H9 (cell line): Measurements from ENCODE around the gene PPP1R27. TPM values are rescaled to one million over a fixed set of nuclear protein-coding genes. Genes with fewer than 3 reads are reported as not detected.
A peak's percentile ranks its signal among the peaks of the same experiment; 100 is the strongest.

ENCODE experiments used
- DNase-seq: peaks from one replicate; pipeline ENCODE4 v3.0.0-alpha.2; 2017
- H2AFZ ChIP-seq: one replicate; pipeline ENCODE4 v1.6.1; 2013; ENCODE audit warnings: mild to moderate bottlenecking, low read length, control low read depth, moderate library complexity
- H2AK5ac ChIP-seq: 2 replicates; pipeline ENCODE4 v1.6.1; 2013; ENCODE audit warnings: low read length, control low read depth, mixed read lengths; ENCODE audit not compliant: insufficient read length
- H2BK120ac ChIP-seq: one replicate; pipeline ENCODE4 v1.6.1; 2013; ENCODE audit warnings: low read depth, mild to moderate bottlenecking, low read length, control low read depth, inconsistent platforms; ENCODE audit not compliant: poor library complexity, severe bottlenecking
- H2BK12ac ChIP-seq: 2 replicates; pipeline ENCODE4 v1.6.1; 2013; ENCODE audit warnings: low read length, control low read depth, mixed read lengths, low read depth; ENCODE audit not compliant: insufficient read length
- H2BK15ac ChIP-seq: 2 replicates; pipeline ENCODE4 v1.6.1; 2013; ENCODE audit warnings: low read depth, low read length, control low read depth
- H2BK20ac ChIP-seq: one replicate; pipeline ENCODE4 v1.6.1; 2013; ENCODE audit warnings: low read depth, mild to moderate bottlenecking, low read length, control low read depth, inconsistent platforms; ENCODE audit not compliant: poor library complexity, severe bottlenecking
- H2BK5ac ChIP-seq: 2 replicates; pipeline ENCODE4 v1.6.1; 2013; ENCODE audit warnings: low read length, control low read depth, mixed read lengths; ENCODE audit not compliant: insufficient read length
- H3K14ac ChIP-seq: 2 replicates; pipeline ENCODE4 v1.6.1; 2013; ENCODE audit warnings: low read length, control low read depth; ENCODE audit not compliant: insufficient read depth
- H3K18ac ChIP-seq: 2 replicates; pipeline ENCODE4 v1.6.1; 2013; ENCODE audit warnings: low read depth, mild to moderate bottlenecking, mixed read lengths, low read length, control low read depth; ENCODE audit not compliant: insufficient read length
- H3K23ac ChIP-seq: 2 replicates; pipeline ENCODE4 v1.6.1; 2013; ENCODE audit warnings: low read length, control low read depth, mixed read lengths, low read depth; ENCODE audit not compliant: insufficient read length
- H3K23me2 ChIP-seq: 2 replicates; pipeline ENCODE4 v1.6.1; 2013; ENCODE audit warnings: low read depth, mild to moderate bottlenecking, mixed read lengths, low read length, control low read depth; ENCODE audit not compliant: insufficient read length, poor library complexity, severe bottlenecking
- H3K27ac ChIP-seq: 2 replicates; pipeline ENCODE4 v1.5.1; 2013; ENCODE audit warnings: low read length, control low read depth, mixed read lengths, low read depth; ENCODE audit not compliant: insufficient read length
- H3K27me3 ChIP-seq: 2 replicates; pipeline ENCODE4 v1.6.1; 2013; ENCODE audit warnings: low read length, control low read depth, inconsistent platforms; ENCODE audit not compliant: insufficient read depth
- H3K4ac ChIP-seq: 2 replicates; pipeline ENCODE4 v1.6.1; 2013; ENCODE audit warnings: low read depth, mild to moderate bottlenecking, control low read depth, inconsistent platforms, low read length, moderate library complexity
- H3K4me1 ChIP-seq: 2 replicates; pipeline ENCODE4 v1.6.1; 2013; ENCODE audit warnings: low read length, control low read depth, inconsistent platforms; ENCODE audit not compliant: insufficient read depth
- H3K4me2 ChIP-seq: 2 replicates; pipeline ENCODE4 v1.6.1; 2013; ENCODE audit warnings: low read length, control low read depth, mixed read lengths; ENCODE audit not compliant: insufficient read length, insufficient read depth
- H3K56ac ChIP-seq: 2 replicates; pipeline ENCODE4 v1.6.1; 2013; ENCODE audit warnings: low read depth, mild to moderate bottlenecking, mixed read lengths, low read length, control low read depth; ENCODE audit not compliant: insufficient read length
- H3K79me1 ChIP-seq: 2 replicates; pipeline ENCODE4 v1.6.1; 2013; ENCODE audit warnings: low read depth, mild to moderate bottlenecking, moderate library complexity, low read length, control low read depth, inconsistent platforms; ENCODE audit not compliant: insufficient read depth, poor library complexity, severe bottlenecking
- H3K79me2 ChIP-seq: 2 replicates; pipeline ENCODE4 v1.6.1; 2013; ENCODE audit warnings: low read length, control low read depth, inconsistent platforms; ENCODE audit not compliant: insufficient read depth
- H3K9ac ChIP-seq: 2 replicates; pipeline ENCODE4 v1.6.1; 2013; ENCODE audit warnings: low read length, control low read depth, mixed read lengths; ENCODE audit not compliant: insufficient read length; ENCODE audit errors: extremely low read depth
- H3K9me3 ChIP-seq: one replicate; pipeline ENCODE4 v1.6.1; 2013; ENCODE audit warnings: low read depth, low read length, inconsistent platforms; ENCODE audit not compliant: control insufficient read depth
- H3T11ph ChIP-seq: one replicate; pipeline ENCODE4 v1.6.1; 2013; ENCODE audit warnings: mild to moderate bottlenecking, low read length, control low read depth, inconsistent platforms
- H4K20me1 ChIP-seq: one replicate; pipeline ENCODE4 v1.6.1; 2013; ENCODE audit not compliant: control insufficient read depth, insufficient read length, insufficient read depth
- H4K5ac ChIP-seq: 2 replicates; pipeline ENCODE4 v1.6.1; 2013; ENCODE audit warnings: low read depth, mild to moderate bottlenecking, mixed read lengths, low read length, control low read depth; ENCODE audit not compliant: insufficient read length
- H4K8ac ChIP-seq: replicated peaks from 2 replicates; pipeline ENCODE4 v1.6.1; 2013; ENCODE audit warnings: low read length, control low read depth, mixed read lengths, low read depth; ENCODE audit not compliant: insufficient read length
- H4K91ac ChIP-seq: 2 replicates; pipeline ENCODE4 v1.6.1; 2013; ENCODE audit warnings: low read depth, mild to moderate bottlenecking, moderate library complexity, mixed read lengths, low read length, control low read depth; ENCODE audit not compliant: insufficient read length
- H3K27ac Mint-ChIP-seq, 3 experiments: 2 replicates in 2 of 3; 3 replicates in 1 of 3; pipeline ENCODE4 v1.8.0; 2020 to 2021; ENCODE audit warnings: mixed read lengths in 3 of 3, mild to moderate bottlenecking in 1 of 3, moderate library complexity in 1 of 3
- H3K27me3 Mint-ChIP-seq: 2 replicates; pipeline ENCODE4 v1.8.0; 2021; ENCODE audit warnings: low read depth, mild to moderate bottlenecking, moderate library complexity, mixed read lengths
- H3K36me3 Mint-ChIP-seq, 3 experiments: 2 replicates in 2 of 3; 3 replicates in 1 of 3; pipeline ENCODE4 v1.8.0; 2020 to 2021; ENCODE audit warnings: low read depth in 3 of 3, mixed read lengths in 3 of 3; ENCODE audit not compliant: insufficient read depth in 1 of 3
- H3K4me1 Mint-ChIP-seq, 2 experiments: 2 replicates each; pipeline ENCODE4 v1.8.0; 2020; ENCODE audit warnings: mixed read lengths in 2 of 2
- H3K4me3 Mint-ChIP-seq, 2 experiments: 2 replicates in 1 of 2; 3 replicates in 1 of 2; pipeline ENCODE4 v1.8.0; 2020 to 2021; ENCODE audit warnings: mild to moderate bottlenecking in 2 of 2, mixed read lengths in 2 of 2, moderate library complexity in 1 of 2
- H3K9me3 Mint-ChIP-seq, 2 experiments: 2 replicates in 1 of 2; 3 replicates in 1 of 2; pipeline ENCODE4 v1.8.0; 2020; ENCODE audit warnings: mild to moderate bottlenecking in 2 of 2, mixed read lengths in 2 of 2, moderate library complexity in 1 of 2
- WGBS: extraction: QIAGEN DNeasy Blood & Tissue Kit; methylation state at CpG from one replicate; pipeline ENCODE4 v1.1.7; 2013; ENCODE audit warnings: missing lambda C conversion rate, low lambda C conversion rate, mixed read lengths; ENCODE audit not compliant: insufficient read length; ENCODE audit errors: extremely low coverage; 5-methylcytosine and 5-hydroxymethylcytosine counted together
- total RNA-seq: library from RNA; stranded (reverse); gene quantifications from 2 replicates; pipeline ENCODE4 v1.2.1, GENCODE V29; 2021
- TF ChIP-seq, protein P1 (sequence below): fragments of 200-600 bp; sonication (generic); conservative IDR thresholded peaks from 3 replicates; pipeline ENCODE4 v1.8.0; 2021; ENCODE audit warnings: antibody characterized with exemption, mild to moderate bottlenecking

PPP1R27 gene
- total RNA-seq, 1 experiment from 2014 or later = 0.22 TPM

DNA sequence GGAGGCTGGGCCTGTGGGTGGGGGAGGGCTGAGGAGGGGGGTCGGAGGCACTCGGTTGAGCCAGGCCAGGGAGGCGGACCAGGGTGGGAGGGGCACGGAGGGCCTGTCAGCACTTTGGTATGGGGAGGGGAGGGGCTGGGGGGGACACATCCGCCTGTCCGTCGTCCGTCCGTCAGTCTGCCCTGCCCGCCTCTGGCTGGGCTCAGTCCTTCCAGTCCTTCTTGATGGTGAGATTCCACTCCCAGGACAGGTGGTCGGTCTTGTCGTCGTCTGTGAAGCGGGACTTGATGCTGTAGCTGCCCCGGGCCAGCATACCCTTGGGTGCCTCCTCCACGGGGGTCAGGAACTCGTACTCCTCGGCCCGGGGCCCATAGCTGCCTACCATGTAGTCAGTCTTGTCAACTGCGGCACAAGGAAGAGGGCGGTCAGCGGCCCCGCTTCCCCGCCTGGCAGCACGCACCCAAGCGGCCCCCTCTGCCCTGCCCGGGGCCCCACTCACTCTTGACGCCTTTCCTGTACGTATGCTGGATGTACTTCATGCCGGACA, 33.9 kb upstream of the PPP1R27 start:
- no CpG with 5 or more reads among the region's 30 CpGs for WGBS
- H3K4me1 ChIP-seq = no peaks in the 10 kb centered on the region
- TF ChIP-seq, protein P1, sequence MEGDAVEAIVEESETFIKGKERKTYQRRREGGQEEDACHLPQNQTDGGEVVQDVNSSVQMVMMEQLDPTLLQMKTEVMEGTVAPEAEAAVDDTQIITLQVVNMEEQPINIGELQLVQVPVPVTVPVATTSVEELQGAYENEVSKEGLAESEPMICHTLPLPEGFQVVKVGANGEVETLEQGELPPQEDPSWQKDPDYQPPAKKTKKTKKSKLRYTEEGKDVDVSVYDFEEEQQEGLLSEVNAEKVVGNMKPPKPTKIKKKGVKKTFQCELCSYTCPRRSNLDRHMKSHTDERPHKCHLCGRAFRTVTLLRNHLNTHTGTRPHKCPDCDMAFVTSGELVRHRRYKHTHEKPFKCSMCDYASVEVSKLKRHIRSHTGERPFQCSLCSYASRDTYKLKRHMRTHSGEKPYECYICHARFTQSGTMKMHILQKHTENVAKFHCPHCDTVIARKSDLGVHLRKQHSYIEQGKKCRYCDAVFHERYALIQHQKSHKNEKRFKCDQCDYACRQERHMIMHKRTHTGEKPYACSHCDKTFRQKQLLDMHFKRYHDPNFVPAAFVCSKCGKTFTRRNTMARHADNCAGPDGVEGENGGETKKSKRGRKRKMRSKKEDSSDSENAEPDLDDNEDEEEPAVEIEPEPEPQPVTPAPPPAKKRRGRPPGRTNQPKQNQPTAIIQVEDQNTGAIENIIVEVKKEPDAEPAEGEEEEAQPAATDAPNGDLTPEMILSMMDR = no peak
- H4K5ac ChIP-seq = no peak overlapping the region
- H3K18ac ChIP-seq = no peak overlapping the region
- no peaks in the 10 kb centered on the region for H3K9me3 ChIP-seq
- H3K23me2 ChIP-seq = peaks cover 8% of the 10 kb centered on the region
- no peak overlapping the region for H2BK20ac ChIP-seq
- no peak overlapping the region for H4K91ac ChIP-seq
- H2BK12ac ChIP-seq = no peak overlapping the region
- no peak overlapping the region for H2BK15ac ChIP-seq
- no peak overlapping the region for H3K27ac ChIP-seq
- H3K23ac ChIP-seq = no peak overlapping the region
- H2BK120ac ChIP-seq = no peak overlapping the region
- H3K4me1 Mint-ChIP-seq = peaks cover 17 to 34% of the 10 kb centered on the region in 2 experiments
- no peaks in the 10 kb centered on the region for H3K27me3 ChIP-seq
- no peak overlapping the region for H3K14ac ChIP-seq
- no peaks in the 10 kb centered on the region for H3K9me3 Mint-ChIP-seq
- DNase-seq = peak; percentile 78
- H3K27ac Mint-ChIP-seq = peak overlapping the region in 2 of 3 experiments; percentile 81 to 94; a peak in 3 of 7 replicates
- H3K4ac ChIP-seq = no peak overlapping the region
- H3K56ac ChIP-seq = no peak overlapping the region
- H3K27me3 Mint-ChIP-seq = no peaks in the 10 kb centered on the region; the same call in 1 of the 2 replicates
- H3K9ac ChIP-seq = no peak overlapping the region
- no peak overlapping the region for H2AK5ac ChIP-seq
- no peaks in the 10 kb centered on the region; the same call in 1 of the 2 replicates for H3K79me2 ChIP-seq
- H3K4me2 ChIP-seq = no peak overlapping the region
- no peak overlapping the region for H4K8ac ChIP-seq
- H4K20me1 ChIP-seq = no peaks in the 10 kb centered on the region
- no peaks in the 10 kb centered on the region for H3K79me1 ChIP-seq
- H3T11ph ChIP-seq = no peak overlapping the region
- H2AFZ ChIP-seq = no peak overlapping the region
- peaks cover 5 to 22% (median 20%) of the 10 kb centered on the region in 3 experiments; a peak in 6 of 7 replicates for H3K36me3 Mint-ChIP-seq
- H2BK5ac ChIP-seq = no peak overlapping the region
- H3K4me3 Mint-ChIP-seq = peak overlapping the region; percentile 25 to 38; a peak in 1 of 5 replicates
